Muscle of arm (tissue), 12 donors: ENCODE measurements around the gene HOXB5. TPM values are rescaled to one million over a fixed set of nuclear protein-coding genes. Genes with fewer than 3 reads are reported as not detected.
A peak's percentile ranks its signal among the peaks of the same experiment; 100 is the strongest.

Experiments used
- DNase-seq: peaks from one replicate; pipeline ENCODE4 v3.0.0-alpha.2; 2013
- polyA plus RNA-seq, 12 donors: library from polyadenylated mRNA; unstranded; fragments of 120-200 nt; gene quantifications; one replicate each; pipeline ENCODE4 v1.2.1, GENCODE V29; 2013; ENCODE audit not compliant: insufficient read length in 12 of 12

The HOXB5 gene
- polyA plus RNA-seq, 12 donors, result 0.54 to 17.5 (median 0.93) TPM; not detected in 1

DNA sequence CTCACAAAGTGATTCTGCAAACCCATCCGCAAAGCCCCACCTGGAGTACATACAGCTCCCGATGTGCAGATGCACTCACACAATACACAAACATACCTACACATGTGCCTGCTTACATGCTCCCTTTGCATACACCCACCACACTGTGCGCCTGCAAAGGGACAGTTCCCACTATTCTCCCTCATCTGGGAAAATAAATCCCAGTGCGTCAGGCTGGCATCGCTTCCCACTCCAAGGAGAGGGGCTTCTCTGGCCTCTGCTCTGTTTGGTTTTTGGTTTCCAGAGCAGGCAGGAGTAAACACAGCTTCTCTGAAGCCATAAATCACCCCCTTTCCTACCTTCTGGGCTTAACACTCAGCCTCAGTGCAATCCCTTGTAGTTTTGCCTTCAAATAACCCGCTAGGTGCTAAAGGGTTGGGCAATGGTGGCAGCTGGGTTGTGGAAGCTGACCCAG lies 30.2 kb downstream of the HOXB5 start:
- no peak for DNase-seq

DNA sequence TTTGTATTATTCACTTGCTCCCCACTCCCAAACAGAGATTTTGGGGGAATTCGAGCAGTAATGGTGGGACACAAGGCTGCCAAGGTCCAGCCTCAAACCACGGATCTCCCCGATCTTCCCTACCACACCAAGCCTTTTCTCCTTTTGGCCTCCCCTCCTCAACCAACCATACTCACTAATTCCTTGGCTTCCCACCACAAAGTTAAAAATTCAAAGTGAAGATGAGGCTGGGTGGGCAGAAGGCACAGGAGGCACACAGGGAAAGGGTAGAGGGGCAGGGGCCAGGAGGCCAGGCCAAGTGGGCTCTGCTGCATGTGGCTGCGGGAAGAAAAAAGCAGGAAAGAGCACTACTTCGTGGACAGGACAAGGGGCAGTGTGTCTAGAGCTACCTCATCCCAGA lies 30.6 kb downstream of the HOXB5 start:
- DNase-seq, result no peak

DNA sequence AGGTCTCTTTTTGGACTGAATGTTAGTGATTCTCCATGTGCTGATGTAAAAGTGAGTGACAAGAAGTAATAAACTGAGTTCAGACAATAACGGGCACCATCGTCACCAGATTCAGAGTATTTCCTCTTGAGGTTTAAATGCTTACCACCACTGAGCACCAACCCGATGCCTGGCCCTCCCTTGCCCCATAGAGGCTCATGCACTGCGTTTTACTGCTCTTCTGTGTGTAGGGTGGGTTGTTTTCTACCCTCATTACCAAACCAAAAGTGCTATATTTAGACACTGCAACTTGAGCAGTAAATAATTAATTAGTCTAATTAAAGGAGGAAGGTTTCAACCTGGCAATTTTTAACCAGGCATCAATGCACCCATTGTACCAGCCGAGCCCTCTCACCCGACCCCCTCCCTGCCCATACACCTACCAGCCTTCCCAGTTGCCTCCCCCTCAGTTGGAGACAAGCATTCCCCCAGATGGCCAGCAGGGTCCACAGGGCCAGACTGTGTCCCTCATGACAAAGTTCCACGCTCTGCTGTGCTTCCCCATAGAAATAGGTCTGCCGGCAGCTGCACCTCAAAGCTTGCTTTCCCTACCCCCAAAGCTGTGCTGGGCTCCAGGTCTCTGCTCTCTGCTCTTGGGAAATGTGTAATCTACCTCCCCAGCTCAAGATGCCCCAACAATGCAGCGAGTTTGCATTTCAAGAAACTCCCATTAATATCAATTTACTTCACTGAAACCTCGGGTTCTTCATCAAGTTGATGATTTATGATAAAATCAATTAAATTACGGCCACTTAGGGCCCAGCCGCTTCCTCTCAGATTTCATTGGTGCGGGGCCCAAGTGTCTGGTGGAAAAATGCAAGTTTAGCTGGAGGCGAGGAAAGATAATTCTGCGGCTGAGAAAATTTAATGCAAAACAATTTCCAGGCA lies 31.4 kb downstream of the HOXB5 start:
- DNase-seq, result no peak

DNA sequence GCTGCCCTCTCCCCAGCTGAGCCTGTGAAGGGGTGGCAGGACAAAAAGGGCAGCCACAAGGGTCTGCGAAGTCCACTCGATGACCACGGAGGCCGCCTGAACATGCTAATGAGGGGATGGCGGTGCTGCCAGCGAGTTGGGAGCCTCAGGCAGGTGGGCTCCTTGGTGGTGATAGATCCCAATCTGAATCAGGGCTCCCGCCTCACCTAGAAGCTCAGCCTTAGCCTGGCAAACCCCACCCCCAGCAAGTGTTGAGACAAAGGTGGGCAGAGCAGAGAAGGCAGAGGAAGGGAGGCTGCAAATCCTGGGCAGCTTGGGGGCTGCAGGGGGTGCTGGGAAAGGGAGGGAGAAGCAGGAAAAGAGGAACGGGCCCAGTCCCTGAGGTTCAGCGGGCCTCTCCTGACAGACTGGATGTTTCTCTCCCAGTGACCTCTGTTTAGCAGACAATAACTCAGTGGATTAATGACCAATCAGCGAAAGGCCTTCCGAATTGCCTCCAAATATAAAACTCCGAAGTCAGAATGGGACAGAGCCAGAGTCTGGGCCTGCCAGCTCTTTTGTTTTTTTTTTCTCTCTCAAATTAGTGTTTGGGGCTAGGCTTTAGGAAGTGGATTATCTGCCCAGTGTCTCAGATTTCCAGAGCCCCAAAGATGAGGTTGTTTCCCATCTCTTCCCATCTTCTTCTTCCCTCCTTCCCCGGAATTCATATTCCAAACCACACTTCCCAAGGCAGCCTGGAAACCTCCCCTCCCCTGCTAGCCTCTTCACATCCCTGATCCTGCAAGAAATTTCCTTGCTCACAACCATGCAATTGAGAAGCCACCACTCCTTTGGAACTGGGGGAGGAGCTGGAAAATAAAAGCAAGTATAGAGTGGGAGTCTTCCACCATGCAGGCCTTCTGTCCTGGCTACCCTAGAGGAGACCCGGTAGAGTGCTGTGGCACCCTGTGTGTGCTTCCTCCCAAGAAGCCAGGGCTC lies 33.5 kb downstream of the HOXB5 start:
- DNase-seq, result no peak

DNA sequence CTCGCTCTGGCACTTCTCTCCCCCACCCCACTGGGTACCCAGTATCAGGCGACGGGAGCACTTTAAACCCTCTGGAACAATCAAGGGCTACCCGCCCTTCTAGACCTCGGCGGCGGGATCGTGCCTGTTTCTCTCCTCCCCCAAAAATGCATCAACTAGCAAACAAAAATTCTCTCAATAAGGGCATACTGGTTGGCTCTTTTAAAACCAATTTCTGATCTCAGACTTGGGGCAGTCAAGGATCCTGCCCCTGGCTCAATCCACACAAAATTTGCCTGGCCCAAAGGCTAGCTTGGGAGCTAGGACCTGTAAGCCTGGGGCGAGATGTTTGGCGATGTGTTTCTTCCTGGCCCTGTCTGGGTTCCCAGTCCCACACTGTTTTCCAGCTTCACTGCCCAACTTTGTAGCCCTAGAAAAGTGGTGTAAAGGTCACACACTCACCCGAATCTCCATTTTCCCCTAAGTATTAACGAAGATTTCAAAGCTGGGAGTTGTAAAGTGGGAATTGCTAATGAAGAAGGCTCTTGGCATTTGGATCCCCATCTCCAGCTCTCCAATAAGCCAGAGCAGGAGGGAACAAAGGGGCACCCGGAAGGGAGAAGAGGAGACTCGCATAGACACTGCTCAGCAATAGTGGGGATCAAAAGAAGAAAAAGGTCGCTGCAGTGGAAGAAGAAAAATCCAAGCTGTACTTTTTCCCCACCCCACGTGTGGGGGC lies 34.3 kb downstream of the HOXB5 start:
- DNase-seq, result no peak

DNA sequence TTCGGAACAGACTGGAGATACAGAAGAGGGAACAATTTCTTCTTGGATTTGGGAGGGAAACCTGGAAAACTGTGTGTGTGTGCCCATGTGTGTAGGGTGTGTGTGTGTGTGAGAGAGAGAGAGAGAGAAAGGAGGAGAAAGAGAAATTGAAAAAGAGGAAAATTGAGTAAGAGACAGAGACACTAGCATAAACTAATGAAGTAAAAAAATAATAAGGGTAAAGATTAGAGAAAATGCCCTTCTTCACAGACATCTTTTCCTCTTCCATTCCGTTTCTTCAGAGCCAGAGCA lies 34.8 kb downstream of the HOXB5 start:
- no peak for DNase-seq

DNA sequence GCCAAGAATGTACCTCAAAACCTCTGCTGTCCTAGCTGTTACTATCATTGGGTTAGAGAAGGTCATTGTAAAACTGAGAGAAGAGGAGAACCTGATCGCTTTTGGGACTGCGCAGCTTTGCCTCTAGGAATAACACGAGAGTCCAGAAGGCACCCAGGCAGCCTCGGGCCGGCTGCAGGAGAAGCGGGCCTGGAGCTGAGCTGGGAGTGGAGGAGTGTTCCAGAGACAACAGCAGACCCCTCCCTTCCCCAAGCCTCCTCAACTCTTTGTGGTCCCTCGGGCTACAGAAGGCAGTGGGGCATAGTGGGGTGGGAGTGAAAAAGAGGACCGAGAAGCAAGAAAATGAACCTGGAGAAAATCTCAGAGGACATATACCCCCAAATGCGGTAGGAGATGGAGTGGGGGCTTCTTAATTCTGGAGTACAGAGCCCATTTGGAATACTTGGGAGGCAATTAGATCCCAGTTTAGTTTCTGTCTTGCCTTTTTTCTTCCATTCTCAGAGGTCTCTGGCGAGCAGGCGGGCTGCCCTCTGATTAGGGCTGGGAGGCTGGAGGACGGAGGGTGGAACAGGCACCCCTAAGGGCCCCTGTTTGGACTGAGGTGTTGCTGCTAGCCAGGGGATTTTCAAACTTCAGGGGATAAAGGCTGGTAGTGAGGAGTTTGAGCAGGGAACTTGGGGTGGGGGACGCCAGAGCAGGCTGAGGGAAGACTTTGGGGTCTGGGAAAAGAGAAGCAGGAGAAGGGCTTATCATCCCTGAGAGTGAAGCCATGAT lies 35.3 kb downstream of the HOXB5 start:
- DNase-seq, result no peak

DNA sequence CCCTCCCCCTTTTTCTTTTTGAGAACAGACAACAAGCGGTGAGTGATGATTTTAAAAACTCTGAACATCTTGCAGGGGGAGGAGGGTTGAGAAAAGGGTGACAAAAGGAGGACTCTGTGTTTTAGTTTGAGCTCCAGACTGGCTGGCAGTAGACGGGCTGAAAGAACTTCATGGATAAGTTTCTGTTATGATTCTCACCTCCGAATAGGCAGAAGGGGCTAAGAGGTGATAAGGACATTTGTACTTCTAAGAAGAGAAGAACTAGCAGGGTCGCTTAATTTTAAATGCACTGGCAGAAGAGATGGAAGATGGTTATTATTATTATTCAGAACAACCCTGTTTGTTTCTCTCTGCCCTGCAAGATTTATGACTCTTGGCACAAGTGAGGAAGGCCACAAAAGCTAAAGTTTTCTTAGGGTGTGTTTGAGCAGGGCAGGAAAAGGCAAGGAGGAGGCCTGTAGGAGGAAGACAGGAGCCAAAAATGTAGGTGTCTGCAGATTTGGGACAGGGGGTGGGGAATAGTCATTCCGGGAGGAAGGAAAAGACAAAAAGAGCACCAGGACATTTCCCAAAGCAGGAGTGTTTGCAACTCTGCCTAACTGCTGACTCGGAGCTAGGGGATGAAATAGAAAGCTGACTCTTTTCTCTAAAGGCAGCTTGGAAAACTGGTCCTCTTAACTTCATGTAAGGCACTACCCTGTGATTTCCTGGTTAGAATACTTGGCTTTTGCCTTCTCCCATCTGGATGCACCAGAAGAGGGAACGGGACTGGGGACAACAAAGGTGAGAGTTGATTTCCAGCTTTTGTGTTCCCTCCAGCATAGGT lies 36.8 kb downstream of the HOXB5 start:
- no peak for DNase-seq

DNA sequence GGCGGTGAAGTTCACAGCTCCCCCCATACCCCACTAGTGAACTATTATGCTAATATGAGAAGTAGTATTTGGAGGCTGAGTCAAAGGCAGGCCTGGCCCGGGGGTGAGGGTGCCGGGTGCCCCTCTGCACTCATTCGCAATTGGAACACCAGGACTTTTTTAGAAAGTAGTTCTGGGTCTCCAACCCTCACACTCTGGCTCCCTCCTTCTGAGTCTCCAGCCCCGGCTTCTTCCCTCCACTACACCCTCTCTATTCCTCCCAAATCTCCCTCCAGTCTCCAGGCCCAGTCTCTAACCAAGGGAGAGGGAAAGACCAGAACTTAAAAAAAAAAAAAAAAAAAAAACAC lies 37.4 kb downstream of the HOXB5 start:
- DNase-seq, result no peak

DNA sequence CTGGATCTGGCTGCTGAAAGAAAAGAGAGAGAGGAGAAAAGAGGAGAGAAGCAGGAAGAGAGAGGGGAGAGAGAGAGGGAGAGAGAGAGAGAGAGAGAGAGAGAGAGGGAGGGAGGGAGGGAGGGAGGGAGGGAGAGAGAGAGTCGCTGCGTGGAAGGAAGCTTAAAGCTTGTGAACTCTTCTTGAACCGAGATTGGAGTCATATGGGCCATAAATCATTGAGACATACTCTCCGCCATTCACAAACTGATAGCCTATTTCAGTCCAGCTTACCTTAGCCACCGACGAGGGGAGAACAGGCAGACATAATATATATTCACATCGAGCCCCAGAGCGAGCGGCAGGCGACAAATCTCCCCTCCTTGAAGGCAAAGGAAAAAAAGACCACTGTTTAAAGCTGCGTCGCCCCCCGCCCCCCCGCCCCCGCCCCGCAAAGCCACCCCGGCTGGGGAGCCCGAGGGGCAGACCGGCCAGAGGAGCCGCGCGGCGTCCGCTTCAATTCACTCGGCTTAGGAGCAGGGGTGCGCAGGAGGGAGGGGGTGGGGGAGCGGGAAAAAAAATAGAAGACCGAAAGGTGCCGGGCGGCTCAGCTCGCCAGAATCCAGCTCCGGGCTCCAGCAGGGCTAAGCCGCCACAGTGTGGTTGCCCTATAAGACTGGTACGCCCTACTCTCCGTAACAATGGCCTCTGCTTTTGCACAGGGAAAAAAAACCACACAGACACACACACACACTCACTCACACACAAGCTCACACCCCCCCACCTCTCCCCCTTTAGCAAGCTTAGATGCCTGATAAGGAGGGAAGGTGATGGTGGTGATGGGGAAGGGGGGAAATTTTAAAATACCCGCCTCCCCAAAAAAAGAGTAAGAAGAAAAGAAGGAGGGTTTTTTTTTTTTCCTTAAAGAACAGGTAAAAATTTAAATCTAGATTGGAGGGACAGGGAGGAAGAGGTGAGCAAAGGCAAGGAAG lies 38.0 kb downstream of the HOXB5 start:
- DNase-seq, result peak; percentile 77

DNA sequence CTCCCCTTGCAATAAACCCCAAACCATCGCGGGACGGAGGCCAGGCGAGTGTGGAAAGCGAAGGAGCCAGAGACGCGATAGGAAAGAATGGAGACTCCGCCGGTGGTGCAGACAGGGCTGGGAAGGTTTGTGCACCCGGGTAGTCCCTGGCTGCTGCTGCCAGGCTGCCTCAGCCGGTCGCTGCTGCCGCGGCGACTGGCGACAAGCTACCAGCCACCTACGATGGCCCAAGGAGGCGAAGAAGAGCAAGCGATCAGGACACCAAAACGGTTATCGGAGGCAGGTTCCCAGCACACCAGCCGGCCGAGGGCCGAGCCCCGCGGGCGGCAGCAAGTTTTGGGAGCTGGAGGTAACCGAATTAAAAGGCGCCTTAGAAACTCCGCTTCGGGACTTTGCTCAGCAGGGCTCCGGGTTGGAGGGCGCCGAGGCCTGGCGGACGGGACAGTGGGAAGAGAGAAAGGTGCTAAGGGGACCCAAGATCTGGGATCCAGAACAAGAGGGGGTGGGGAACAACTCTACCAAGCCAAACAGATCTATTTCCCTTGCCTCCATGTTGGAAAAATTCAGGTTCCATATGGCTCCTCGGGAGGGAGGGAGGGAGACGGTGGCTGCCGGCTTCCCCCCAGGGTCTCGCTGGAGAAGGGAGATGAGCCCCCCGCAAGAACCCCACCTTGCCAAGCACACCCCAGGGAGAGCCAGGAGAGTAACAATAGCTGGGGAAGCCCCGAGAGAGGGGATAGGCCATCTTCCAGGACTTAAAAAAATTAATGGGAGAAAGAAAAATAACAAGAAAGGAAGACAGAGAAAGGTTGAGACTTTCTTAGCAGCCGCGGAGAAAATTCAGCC lies 38.9 kb downstream of the HOXB5 start:
- DNase-seq, result no peak

DNA sequence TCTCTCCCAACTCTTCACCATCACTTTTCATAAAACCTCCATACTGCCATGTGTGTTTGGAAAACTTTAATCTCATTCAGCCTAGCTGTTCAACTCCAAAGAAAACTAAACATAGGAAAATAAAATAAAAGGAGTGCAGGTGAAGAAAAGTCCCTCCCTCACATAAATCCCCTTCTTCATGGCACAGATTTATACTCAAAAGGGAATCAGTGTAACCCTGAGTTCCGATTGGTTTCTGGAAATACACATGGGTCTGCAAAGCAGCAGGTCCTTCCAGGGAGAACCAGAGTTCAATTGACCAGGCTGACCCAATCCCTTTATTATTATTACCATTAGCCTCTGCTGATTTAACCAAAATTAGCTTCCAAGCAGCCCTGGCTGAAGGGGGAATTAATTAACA lies 39.8 kb downstream of the HOXB5 start:
- DNase-seq, result no peak

DNA sequence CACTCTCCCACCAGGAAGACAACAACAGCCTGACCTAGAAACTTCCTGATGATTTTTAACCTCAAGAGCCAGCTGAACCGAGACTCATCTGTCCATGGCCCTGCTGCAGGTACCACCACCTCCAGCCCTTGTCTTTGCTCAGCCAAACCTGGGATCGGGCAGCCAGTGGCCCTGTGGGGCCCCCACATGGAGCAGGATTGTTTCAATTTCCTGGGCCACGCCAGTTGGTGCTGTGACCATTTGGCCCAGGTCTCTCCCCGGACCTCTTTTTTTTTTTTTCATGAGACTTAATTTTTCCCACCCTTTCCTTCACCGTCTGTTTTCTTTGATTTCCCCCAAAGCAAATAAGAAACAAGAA lies 40.4 kb downstream of the HOXB5 start:
- DNase-seq, result no peak

DNA sequence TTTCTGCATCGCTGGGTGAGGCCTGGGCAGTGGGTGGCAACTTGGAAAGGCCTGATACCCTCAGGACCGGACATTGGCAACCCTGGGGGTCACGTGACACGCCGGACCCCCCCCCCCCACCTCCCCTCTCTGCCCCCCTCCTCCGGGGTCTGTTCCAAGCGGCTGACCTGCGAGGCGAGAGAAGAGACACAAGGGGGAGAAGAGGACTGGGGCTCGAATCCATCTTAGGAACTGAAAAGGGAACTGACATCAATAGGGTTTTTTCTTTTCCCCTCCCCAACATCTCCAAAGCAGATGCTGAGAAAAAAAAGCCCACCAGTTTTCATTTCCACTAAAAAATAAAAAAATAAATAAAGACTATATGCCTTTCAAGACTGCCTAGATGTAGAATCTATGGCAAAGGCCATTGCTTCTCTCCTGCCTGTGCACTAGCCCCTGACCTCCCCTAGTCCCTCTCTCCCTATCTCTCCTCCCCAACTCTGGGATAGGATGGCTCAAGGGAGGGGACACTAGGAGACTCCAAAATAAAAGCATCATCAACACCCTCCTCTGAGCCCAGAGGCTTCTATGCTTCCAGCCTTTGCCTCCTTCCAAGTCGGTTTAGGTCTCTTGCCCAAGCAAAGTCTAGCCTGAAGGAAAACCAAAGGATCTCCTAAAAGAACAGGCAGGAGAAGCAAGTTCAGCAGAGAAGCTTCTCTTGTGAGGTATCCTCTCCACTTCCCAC lies 41.0 kb downstream of the HOXB5 start:
- DNase-seq, result no peak

DNA sequence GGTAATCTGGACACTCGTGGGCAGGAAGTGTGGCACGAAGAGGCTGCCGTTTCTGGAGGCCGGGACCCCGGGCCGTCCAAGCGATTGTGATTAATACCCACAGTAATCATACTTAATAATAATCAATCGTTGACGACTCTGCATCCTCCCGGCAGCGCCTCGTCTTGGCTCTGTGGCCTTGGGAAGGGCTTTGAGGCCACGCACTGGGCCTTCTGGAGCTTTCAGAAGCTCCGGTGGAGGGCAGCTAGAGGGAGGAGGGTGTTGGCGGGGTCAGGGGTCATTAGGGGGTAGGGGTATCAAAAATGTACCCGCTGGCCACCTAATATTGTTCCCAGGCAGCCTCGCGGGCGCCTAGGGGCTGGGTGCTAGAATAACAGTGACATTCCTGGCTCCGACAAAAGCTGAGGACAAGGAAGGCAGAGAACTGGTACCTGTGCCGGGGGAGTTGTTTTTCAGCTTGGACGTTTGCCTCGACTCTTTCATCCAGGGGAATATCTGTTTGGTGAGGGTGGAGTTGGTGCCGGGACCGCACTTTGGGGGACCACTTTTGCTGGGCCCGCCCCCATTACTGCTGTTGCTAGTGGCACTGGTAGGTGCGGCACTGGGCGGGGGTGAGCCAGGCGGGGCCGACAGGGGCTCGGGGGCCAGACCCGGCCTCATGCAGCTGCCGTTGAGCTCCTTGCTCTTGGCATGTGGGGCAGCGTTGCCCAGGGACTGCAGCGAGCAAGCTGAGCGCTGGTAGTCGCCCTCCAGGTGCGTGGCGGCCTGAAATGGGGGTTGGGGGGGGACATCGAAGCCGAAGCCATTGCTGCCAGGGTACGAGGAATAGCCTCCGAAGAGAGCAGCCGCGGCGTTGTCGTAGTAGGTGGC lies 41.7 kb downstream of the HOXB5 start:
- DNase-seq, result no peak

DNA sequence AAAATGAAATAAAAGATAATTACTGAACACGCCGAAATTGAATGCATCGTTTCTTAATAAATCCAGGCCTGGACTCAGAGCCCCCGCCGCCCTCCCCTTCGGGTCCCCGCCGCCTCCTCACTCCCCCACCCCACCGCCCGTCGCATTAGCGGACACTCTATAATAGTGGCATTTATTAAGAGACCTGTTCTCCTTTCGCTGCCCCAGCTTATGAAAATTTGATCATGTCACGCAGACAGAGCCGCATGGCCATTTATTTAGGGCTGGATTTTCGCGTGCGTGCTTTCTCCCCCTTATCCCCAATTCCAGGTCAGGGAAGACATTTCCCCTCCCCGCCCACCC lies 42.4 kb downstream of the HOXB5 start:
- no peak for DNase-seq
